ENCODE data around the gene FTO.

The FTO gene

DNA sequence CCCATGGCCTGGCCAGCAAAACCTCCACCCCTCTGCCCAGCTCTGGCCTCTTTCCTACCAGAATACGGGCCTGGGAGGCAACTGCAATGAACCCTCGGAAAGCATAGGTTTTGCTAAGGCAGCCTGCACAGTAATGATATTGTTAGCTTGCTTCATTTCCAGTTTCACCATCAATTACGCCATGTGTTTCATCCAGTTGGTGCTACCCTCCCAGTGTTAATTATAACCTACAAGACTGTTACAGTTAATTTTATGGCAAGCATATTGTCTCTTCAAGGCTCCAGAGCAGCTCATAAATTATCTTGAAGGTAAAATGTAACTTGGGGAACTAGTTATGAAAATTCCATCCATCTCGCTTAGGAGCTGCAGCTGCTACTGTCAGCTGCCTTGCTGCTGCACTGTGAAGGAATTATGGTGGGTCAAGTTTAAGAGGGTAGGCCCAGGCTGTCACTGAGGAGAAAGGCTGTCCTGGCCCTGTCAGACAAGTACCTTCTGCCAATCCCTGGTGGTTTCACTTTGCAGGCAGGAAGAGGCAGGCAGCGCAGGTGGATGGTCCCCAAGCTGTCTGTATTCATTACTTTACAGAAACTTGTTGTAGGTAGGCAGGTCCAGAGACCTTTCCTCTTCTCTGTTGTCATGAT, 242.9 kb downstream of the FTO start:
- DNase-seq, result peak; percentile 25

GRCh38 chr16:53947642-53948041, 243.7 kb downstream of the FTO start:
- no peak for DNase-seq

GRCh38 chr16:53948326-53948725, 244.4 kb downstream of the FTO start:
- no peak for DNase-seq

DNA sequence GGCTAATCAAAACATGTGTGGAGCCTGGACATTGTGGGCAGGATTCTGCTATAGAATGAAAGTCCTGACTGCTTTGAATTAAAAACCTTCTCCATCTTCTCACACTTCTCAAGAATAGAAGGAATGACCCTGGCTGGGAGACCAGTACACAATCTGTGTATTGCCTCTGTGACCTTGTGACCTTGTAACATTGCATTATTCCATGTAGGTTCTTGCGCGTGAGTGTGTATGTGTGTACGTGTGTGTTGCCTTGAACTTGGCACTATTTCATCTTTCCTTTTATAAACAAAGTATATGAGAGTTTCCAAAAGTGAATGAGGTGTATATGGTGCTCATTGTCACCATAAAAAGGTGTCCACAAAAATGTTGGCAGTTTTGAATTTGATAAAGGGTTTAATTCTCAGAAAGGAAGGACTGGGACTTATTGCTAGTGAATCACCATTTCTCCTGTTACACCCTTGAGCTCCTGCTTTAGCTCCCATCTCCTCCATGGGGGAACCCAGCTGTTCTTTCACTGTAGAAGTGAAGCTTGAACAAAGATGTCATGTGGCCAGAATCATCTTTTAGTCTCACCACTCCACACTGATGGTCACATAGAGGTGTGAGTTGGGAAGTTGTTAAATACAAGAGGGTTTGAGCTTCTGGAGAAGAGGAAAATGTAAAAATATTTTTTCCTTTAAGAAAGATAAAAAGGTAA, 244.9 kb downstream of the FTO start:
- DNase-seq, result no peak

- no peak for DNase-seq
Measured at GRCh38 chr16:53949715-53950410, 245.9 kb downstream of the FTO start.

DNA sequence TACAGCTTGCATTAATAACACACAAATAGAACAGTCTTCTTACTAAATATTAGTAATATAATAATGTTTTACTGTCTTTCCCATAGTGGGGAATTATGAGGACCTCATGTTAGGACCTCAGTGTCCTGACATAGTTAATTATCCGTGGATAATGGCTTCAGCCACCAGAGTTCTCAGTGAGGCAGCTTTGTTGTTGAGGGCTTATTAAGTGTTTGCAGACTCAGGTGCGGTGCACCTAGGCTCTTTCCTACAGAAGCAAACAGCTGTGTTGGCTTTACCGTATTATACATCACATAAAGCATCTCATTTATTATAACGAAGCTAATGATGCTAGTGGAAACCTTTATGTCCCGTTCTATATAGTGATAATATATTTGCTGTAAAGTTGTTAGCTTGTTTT, 246.7 kb downstream of the FTO start:
- no peak for DNase-seq

DNA sequence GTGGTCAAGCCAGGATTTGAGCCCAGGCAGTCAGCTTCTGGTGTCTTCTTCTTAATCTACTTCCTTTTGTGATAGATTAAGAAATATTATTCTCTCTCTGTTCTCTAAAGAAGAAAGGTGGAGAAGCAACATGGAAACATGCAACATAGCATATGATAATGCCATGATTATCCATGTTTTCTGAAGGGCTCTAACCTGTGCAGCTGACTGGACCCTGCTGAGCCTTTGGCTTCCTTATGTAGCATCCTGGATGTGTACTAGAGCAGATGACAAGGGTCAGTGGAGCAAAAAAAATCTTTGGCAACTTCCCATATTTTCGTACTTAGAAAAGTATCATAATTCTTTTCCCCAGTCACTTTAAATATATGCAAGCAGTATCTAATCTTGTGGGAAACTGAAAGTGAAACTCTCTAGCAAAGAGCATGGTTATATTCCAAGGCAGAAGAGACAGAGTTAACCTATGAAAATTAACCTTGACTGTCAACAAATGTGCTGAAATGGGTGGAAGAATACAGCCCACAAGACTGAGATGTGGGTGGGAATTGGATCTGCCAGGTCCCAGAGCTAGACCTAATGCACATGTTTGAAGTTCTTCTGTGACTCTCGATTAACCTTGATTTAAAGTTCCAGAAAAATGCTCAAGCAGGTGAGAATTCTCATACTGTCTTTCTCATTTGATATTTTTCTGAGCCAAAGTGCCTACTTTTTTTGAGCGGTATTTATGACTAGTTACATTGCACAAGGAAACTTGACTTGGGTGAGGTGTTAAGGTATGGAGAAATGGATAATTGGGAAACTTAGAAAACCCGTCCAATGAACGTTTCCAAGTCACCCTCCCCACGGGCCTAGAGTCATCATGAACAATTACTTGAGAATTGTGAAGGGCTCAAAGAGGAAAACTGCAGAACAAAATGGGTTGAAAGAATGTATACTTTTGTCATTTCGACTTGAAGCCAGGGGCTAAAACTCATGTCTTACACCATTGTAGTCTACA, 248.6 kb downstream of the FTO start:
- DNase-seq, result peak; percentile 70

- no peak for DNase-seq
Measured at GRCh38 chr16:53953336-53953735, 249.4 kb downstream of the FTO start.

DNA sequence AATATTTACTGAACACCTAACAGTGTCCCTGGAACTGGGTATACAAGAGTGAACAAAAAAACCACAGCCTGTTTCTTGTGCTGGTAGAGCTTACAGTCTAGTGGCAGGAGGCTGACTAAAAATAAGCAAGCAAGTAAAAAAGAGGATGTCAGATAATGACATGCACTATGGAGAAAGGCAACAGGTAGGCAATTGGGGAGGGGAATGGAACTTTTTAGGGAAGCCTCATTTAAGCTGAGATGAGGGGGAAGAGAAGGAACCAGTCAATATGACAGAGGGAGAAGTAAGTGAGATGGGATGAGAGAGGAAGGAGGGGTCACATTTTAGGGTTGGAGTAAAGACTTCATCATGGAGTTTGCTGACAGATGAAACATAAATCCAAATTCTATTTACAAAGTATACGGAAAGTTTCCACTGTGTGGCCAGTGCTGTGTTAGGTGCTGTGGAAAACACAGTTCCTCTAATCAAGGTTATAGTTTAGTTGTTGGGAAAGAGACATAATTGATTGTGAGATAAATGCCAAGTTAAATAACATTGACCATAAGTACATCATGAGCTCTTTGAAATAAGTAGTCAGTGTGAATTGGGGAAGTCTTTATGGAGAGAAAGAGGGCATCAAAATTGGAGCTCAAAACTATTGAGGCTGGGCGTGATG, 251.4 kb downstream of the FTO start:
- no peak for DNase-seq

DNA sequence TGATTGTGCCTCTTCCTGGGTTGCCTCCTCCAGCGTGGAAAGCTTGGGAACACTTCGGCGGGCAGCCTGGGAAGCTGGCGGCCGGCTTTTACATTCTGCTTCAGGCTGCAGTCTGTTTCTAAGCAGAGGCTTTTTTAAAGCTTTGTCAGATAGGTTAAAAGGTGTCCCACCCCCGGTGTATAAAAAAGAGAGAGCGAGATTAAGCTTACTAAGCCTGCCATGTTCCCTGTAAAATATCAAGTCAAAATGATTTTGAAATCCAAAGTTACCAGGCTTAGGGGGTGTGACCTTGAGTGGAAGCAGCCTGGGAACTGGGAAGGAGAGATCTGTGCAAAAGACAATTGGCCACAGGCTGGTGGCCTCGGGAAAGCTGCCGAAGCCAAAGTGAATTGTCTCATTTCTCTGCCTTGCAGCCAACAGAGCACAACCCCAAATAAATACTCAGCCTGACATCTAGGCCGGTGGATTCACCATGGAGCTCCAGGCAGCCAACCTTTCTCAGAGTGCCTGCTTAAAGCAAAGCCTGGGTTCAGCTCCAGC, 254.5 kb downstream of the FTO start:
- no peak for DNase-seq

- DNase-seq, result no peak
Measured at GRCh38 chr16:53960050-53960812, 256.3 kb downstream of the FTO start.

DNA sequence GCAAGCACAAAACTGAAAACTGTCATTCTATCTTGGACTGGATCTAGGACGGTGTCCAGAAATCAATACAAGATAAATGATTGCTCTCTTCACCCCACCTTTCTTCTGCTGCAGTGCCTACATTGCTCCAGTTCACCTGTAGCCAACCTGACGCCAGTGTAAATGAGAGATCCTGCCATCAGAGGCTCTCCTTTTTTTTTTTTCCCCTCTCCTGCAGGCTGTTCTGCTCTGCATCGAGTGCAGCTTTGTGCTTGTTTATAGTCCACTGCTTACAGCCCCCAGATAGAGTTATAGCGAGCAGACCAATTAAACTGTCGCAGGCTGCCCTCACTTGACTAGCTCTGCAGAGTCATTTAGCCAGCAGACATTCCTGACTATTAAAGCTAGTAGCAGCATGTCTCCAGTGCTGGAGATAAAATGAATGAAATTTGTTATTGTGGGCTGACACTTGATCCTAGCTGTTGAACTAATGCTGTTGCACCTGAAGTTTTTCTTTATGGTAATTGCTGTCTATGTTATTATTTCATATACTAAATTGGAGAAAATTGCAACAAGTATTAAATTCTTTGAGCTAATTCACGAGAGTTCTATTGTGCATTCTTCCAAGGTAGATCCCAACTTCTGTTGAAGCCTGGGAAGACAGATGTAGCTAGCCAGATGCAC, 257.1 kb downstream of the FTO start:
- DNase-seq, result no peak

GRCh38 chr16:53962041-53962440, 258.1 kb downstream of the FTO start:
- no peak for DNase-seq

- no peak for DNase-seq
Measured at GRCh38 chr16:53964145-53964790, 260.3 kb downstream of the FTO start.

- DNase-seq, result no peak
Measured at GRCh38 chr16:53966821-53967571, 263.0 kb downstream of the FTO start.

GRCh38 chr16:53967572-53967971, 263.6 kb downstream of the FTO start:
- no peak for DNase-seq

- no peak for DNase-seq
Measured at GRCh38 chr16:53968454-53968853, 264.5 kb downstream of the FTO start.

DNA sequence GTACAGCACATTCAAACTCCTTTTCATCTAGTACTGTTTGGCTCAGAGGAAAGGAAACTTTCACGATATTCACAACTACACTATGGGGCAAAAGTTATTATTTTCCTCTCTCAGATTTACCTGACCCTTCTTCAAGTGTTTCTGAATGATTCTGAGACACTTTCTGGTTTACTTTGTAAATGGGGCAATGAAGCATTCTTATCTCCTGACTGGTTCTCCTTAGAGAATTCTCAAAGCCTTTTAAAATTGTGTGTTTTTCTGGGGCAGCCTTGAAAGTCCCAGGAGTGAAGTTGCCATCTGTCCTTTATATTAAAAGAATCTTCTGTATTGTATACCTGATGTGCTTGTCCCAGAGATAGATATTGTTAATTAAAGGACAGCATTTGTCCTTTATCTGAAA, 264.9 kb downstream of the FTO start:
- no peak for DNase-seq

DNA sequence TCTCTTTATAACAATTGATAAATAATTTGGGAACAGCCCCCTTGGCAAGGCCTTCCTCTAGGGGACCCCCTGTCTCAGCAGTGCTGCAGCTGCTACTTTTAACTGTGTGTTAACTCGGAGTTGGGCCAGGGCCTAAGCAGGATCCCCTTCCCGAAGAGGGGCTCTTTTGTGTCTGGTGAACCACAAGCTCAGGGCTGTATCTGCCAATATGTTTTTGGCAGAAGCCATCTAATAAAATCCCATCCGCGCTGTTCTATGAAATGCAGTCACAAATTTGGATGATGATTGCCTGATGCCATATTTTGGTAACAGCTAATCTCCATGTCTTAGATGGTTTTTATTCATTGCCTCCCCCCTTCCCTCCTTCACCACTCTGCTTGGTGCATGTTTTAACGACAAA, 267.7 kb downstream of the FTO start:
- DNase-seq, result no peak

Data from inflammatory macrophage treated with lipopolysaccharide for 4 hours (primary cell).